HK-2 (cell line): ENCODE results near the gene FRMPD1.
"Not testable (repeated sequence)": the region's sequence is repeated elsewhere in the genome, so short reads cannot be mapped to it uniquely, and the experiment has no call there.

ENCODE experiments used
- DNase-seq: peaks from one replicate; pipeline ENCODE4 v3.0.0-alpha.2; 2018; ENCODE audit not compliant: unreplicated experiment

Gene FRMPD1

GRCh38 chr9:37732952-37733351 is 82.2 kb downstream of the FRMPD1 start:
- DNase-seq: no peak

- no peak for DNase-seq
These were observed 88.5 kb downstream of the FRMPD1 start for GRCh38 chr9:37739222-37739621.

GRCh38 chr9:37740128-37740527 is 89.4 kb downstream of the FRMPD1 start:
- no peak for DNase-seq

- DNase-seq: no peak
These were observed 90.0 kb downstream of the FRMPD1 start for GRCh38 chr9:37740631-37741328.

GRCh38 chr9:37745970-37746369 is 95.2 kb downstream of the FRMPD1 start:
- no peak for DNase-seq

GRCh38 chr9:37746448-37747270 is 95.9 kb downstream of the FRMPD1 start:
- DNase-seq: no peak

- peak; percentile 35 for DNase-seq
These were observed 96.6 kb downstream of the FRMPD1 start for GRCh38 chr9:37747271-37747753.

- no peak for DNase-seq
These were observed 98.4 kb downstream of the FRMPD1 start for GRCh38 chr9:37749129-37749528.

- DNase-seq: no peak
These were observed 100.4 kb downstream of the FRMPD1 start for GRCh38 chr9:37751186-37751585.

- not testable (repeated sequence) for DNase-seq
These were observed 101.0 kb downstream of the FRMPD1 start for GRCh38 chr9:37751704-37752103.

- DNase-seq: not testable (repeated sequence)
These were observed 101.4 kb downstream of the FRMPD1 start for GRCh38 chr9:37752112-37752511.

GRCh38 chr9:37752642-37753488 is 102.1 kb downstream of the FRMPD1 start:
- no peak for DNase-seq

- peak; percentile 65 for DNase-seq
These were observed 102.9 kb downstream of the FRMPD1 start, which contains the start of gene TRMT10B for GRCh38 chr9:37753489-37754190. TSS of gene TRMT10B (plus strand) at chr9:37753805. CDS start at chr9:37761932, 8,127 bp downstream.

- DNase-seq: no peak
These were observed 108.0 kb downstream of the FRMPD1 start for GRCh38 chr9:37758747-37759146.

- DNase-seq: no peak
These were observed 109.8 kb downstream of the FRMPD1 start for GRCh38 chr9:37760416-37761161.

GRCh38 chr9:37761511-37761910 is 110.8 kb downstream of the FRMPD1 start:
- no peak for DNase-seq

- not testable (repeated sequence) for DNase-seq
These were observed 114.5 kb downstream of the FRMPD1 start for GRCh38 chr9:37765263-37765662.

- DNase-seq: no peak
These were observed 118.6 kb downstream of the FRMPD1 start for GRCh38 chr9:37769306-37769705.

GRCh38 chr9:37769995-37770394 is 119.2 kb downstream of the FRMPD1 start:
- DNase-seq: no peak

GRCh38 chr9:37775216-37775919 is 124.6 kb downstream of the FRMPD1 start:
- no peak for DNase-seq
